SK-N-SH (cell line): ENCODE measurements around the gene HCCS. TPM values are rescaled to one million over a fixed set of nuclear protein-coding genes. Genes with fewer than 3 reads are reported as not detected.

ENCODE experiments used
- CTCF ChIA-PET: fragments of 300-600, 350-600 bp; formaldehyde crosslinking; extraction: SDS; loops from one replicate; lab custom pipeline; 2021; lab: Yijun Ruan, JAX
- POLR2A ChIA-PET: fragments of 350-600 bp; sonication (Branson Sonifier 250); formaldehyde crosslinking; extraction: SDS; loops from one replicate; lab custom pipeline; 2020; ENCODE audit warnings: antibody characterized with exemption, inconsistent platforms; lab: Yijun Ruan, JAX
- DNase-seq: peaks from one replicate; pipeline ENCODE4 v3.0.0; 2012
- H2AFZ ChIP-seq: fragments of 200-600 bp; sonication (generic); 2 replicates; pipeline ENCODE4 v1.8.1; 2016; ENCODE audit warnings: antibody characterized with exemption, mild to moderate bottlenecking, low read depth
- H3F3A ChIP-seq: fragments of 200-600 bp; sonication (generic); replicated peaks from 2 replicates; pipeline ENCODE3; 2016; ENCODE audit warnings: antibody characterized with exemption, mild to moderate bottlenecking; ENCODE audit not compliant: insufficient read depth
- H3K27ac ChIP-seq, 2 experiments: fragments of 200-500 bp in 1 of 2; fragments of 200-600 bp in 1 of 2; sonication (Bioruptor generic) in 1 of 2; sonication (generic), shearing (Covaris generic) in 1 of 2; 2 replicates each; pipeline versions ENCODE4 v1.5.1 to v1.6.1; 2014 to 2016; ENCODE audit warnings: low read depth in 2 of 2, inconsistent platforms in 1 of 2, low read length in 1 of 2, mild to moderate bottlenecking in 1 of 2, mixed read lengths in 1 of 2
- H3K27me3 ChIP-seq: fragments of 200-600 bp; sonication (generic), shearing (Covaris generic); 2 replicates; pipeline ENCODE4 v1.6.1; 2016; ENCODE audit warnings: mixed run types; ENCODE audit not compliant: insufficient read depth
- H3K36me3 ChIP-seq, 2 experiments: fragments of 200-500 bp in 1 of 2; fragments of 200-600 bp in 1 of 2; sonication (Bioruptor generic) in 1 of 2; sonication (generic) in 1 of 2; replicated peaks in 1 of 2; 2 replicates each; pipeline versions ENCODE3 to v1.5.1; 2014 to 2016; ENCODE audit warnings: low read length in 1 of 2, mild to moderate bottlenecking in 1 of 2; ENCODE audit not compliant: insufficient read depth in 2 of 2, control insufficient read depth in 1 of 2
- H3K4me1 ChIP-seq, 2 experiments: fragments of 200-500 bp in 1 of 2; fragments of 200-600 bp in 1 of 2; sonication (Bioruptor generic) in 1 of 2; sonication (generic), shearing (Covaris generic) in 1 of 2; 2 replicates each; pipeline versions ENCODE4 v1.5.1 to v1.6.1; 2014 to 2016; ENCODE audit warnings: low read depth in 1 of 2, low read length in 1 of 2, mixed run types in 1 of 2; ENCODE audit not compliant: insufficient read depth in 2 of 2, control insufficient read depth in 1 of 2
- H3K4me2 ChIP-seq: fragments of 200-600 bp; sonication (generic), shearing (Covaris generic); 2 replicates; pipeline ENCODE4 v1.6.1; 2017; ENCODE audit warnings: mixed run types
- H3K4me3 ChIP-seq, 2 experiments: fragments of 200-500 bp in 1 of 2; fragments of 200-600 bp in 1 of 2; sonication (Bioruptor generic) in 1 of 2; sonication (generic), shearing (Covaris generic) in 1 of 2; 2 replicates each; pipeline versions ENCODE4 v1.5.1 to v1.8.1; 2014 to 2016; ENCODE audit warnings: low read depth in 2 of 2, inconsistent platforms in 1 of 2, low read length in 1 of 2, mild to moderate bottlenecking in 1 of 2, mixed read lengths in 1 of 2, moderate library complexity in 1 of 2
- H3K79me2 ChIP-seq: fragments of 200-600 bp; sonication (generic); 2 replicates; pipeline ENCODE4 v1.8.1; 2017; ENCODE audit warnings: mild to moderate bottlenecking; ENCODE audit not compliant: insufficient read depth
- H3K9ac ChIP-seq: fragments of 200-600 bp; sonication (generic); 2 replicates; pipeline ENCODE4 v1.6.1; 2017; ENCODE audit warnings: mixed run types
- H3K9me2 ChIP-seq: fragments of 200-600 bp; sonication (generic); 2 replicates; pipeline ENCODE4 v1.6.1; 2017; ENCODE audit warnings: mixed run types
- H3K9me3 ChIP-seq: fragments of 200-600 bp; sonication (generic); 2 replicates; pipeline ENCODE4 v1.6.1; 2017; ENCODE audit warnings: mixed run types, mild to moderate bottlenecking, moderate library complexity
- H4K20me1 ChIP-seq: fragments of 200-600 bp; sonication (generic); 2 replicates; pipeline ENCODE4 v1.6.1; 2017; ENCODE audit warnings: mild to moderate bottlenecking, mixed run types; ENCODE audit not compliant: insufficient read depth
- CHD2 ChIP-seq: fragments of 150-350 bp; IDR thresholded peaks from 2 replicates; pipeline ENCODE4 v1.6.1; 2018; ENCODE audit warnings: low read length; ENCODE audit not compliant: partially characterized antibody
- FOXM1 ChIP-seq: IDR thresholded peaks from 2 replicates; pipeline ENCODE4 v1.4.0; 2012; ENCODE audit warnings: low read depth, mild to moderate bottlenecking
- JUND ChIP-seq: IDR thresholded peaks from 2 replicates; pipeline ENCODE4 v1.4.0; 2012
- NFIC ChIP-seq: IDR thresholded peaks from 2 replicates; pipeline ENCODE4 v1.4.0; 2012; ENCODE audit warnings: borderline replicate concordance
- RAD21 ChIP-seq: IDR thresholded peaks from 2 replicates; pipeline ENCODE4 v1.6.1; 2012; ENCODE audit warnings: mild to moderate bottlenecking, low read length
- RCOR1 ChIP-seq: fragments of 150-350 bp; IDR thresholded peaks from 2 replicates; pipeline ENCODE4 v1.6.1; 2017; ENCODE audit warnings: antibody characterized with exemption, low read length
- REST ChIP-seq: IDR thresholded peaks from 2 replicates; pipeline ENCODE4 v1.6.1; 2012; ENCODE audit warnings: mild to moderate bottlenecking, low read depth, low read length, moderate library complexity
- RXRA ChIP-seq: IDR thresholded peaks from 2 replicates; pipeline ENCODE4 v1.4.0; 2012; ENCODE audit warnings: low read depth, mild to moderate bottlenecking, borderline replicate concordance
- SMC3 ChIP-seq: IDR thresholded peaks from 2 replicates; pipeline ENCODE4 v1.6.1; 2012; ENCODE audit warnings: low read depth, low read length, improper control_type of control experiment
- TAF1 ChIP-seq: IDR thresholded peaks from 2 replicates; pipeline ENCODE4 v1.6.1; 2012; ENCODE audit warnings: low read depth, mild to moderate bottlenecking, low read length, moderate library complexity, borderline replicate concordance
- WGBS: methylation state at CpG from one replicate; pipeline ENCODE4 v1.1.6; 2017; ENCODE audit warnings: low lambda C conversion rate; 5-methylcytosine and 5-hydroxymethylcytosine counted together
- polyA plus RNA-seq, 3 experiments: library from polyadenylated mRNA; depleted of rRNA; stranded (reverse); fragments of >200 nt; gene quantifications; 2 replicates each; pipeline ENCODE4 v1.2.3, GENCODE V29; 2012
- TF ChIP-seq, protein P1 (sequence below): IDR thresholded peaks from 2 replicates; pipeline ENCODE4 v1.4.0; 2012; ENCODE audit warnings: low read depth, borderline replicate concordance
- TF ChIP-seq, protein P2 (sequence below): IDR thresholded peaks from 2 replicates; pipeline ENCODE4 v1.4.0; 2012; ENCODE audit warnings: low read depth, borderline replicate concordance
- TF ChIP-seq, protein P3 (sequence below): fragments of 150-350 bp; IDR thresholded peaks from 2 replicates; pipeline ENCODE4 v1.6.1; 2016; ENCODE audit warnings: mild to moderate bottlenecking, low read depth, low read length
- TF ChIP-seq, protein P4 (sequence below): fragments of 200-600 bp; sonication (generic); IDR thresholded peaks from 2 replicates; pipeline ENCODE4 v1.6.1; 2017; ENCODE audit warnings: antibody characterized with exemption, mild to moderate bottlenecking, moderate library complexity

Gene HCCS
- polyA plus RNA-seq, 1 of the 3 experiments (the other 2 are of a cell fraction): 33.7 TPM

- Histone ChIP-seq H3K79me2 (no peaks in the 10 kb centered on the region), H3K4me1 (peaks cover 0 to 3% of the 10 kb centered on the region in 2 experiments; a peak in 1 of 4 replicates), H2AFZ (no peak overlapping the region), H3K9me2 (no peaks in the 10 kb centered on the region), H3K27ac (no peak overlapping the region), H3K36me3 (no peaks in the 10 kb centered on the region), H3F3A (no peaks in the 10 kb centered on the region), H3K9me3 (no peaks in the 10 kb centered on the region), H3K9ac (no peak overlapping the region), H3K4me2 (no peak overlapping the region), H4K20me1 (no peaks in the 10 kb centered on the region), H3K4me3 (no peak overlapping the region), H3K27me3 (no peaks in the 10 kb centered on the region; the same call in 1 of the 2 replicates)
- ChIA-PET CTCF (interaction anchor here (0.6 to 6.6 kb wide), 6 partner anchors 12 to 950 kb away, joined by 3 to 80 read pairs (median 4); no protein-coding TSS in a partner anchor), POLR2A (no interaction called here)
- 45% methylated on average over 17 of the region's 56 CpGs for WGBS
- DNase-seq: peak; percentile 24
- TF ChIP-seq RXRA (no peak), REST (no peak)
Measured at GRCh38 chrX:11138498-11139390, 27.6 kb downstream of the HCCS start.

DNA sequence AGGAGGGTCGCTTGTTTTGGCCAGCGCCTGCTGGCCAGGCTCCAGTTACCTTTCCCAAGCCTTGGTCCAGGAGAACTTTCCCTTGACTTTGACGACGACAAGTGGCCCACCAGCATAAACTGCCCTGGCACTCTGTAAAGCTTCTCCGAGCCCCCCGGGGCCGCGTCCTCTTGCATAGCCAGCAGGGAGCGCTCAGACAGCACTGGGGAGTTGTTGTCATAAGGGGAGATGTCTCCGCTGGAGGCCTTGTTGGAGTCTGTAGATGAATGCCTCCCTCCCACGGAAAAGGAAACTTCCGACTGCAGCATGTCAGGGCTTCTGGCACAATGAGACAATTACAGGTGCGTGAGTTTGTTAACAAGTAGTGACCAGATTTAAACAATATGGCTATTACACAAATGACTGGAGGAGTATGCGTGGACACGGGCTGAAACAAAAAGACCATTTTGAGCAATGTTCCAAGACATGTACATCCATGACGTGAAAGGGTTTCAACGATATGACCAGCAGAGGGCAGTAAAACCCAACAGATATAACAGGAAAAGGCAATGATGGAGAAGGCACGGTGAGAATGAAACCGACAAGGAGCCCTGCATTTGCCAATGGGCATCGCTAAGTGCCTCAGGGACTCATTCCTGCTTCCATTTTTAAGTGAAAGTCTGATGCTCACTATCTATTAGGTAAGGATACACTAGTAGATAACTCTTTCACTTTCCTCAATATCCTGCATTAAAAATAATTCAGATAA is 33.0 kb downstream of the HCCS start:
- H2AFZ ChIP-seq: peak overlapping the region; percentile 32; the same call in 1 of the 2 replicates
- TF ChIP-seq TAF1 (no peak), RAD21 (peak; percentile 89), FOXM1 (no peak), NFIC (no peak), SMC3 (peak; percentile 81), CHD2 (no peak), JUND (no peak), RCOR1 (0 out of 2 replicates have a peak, but pooled peaks have one; percentile 6)
- TF ChIP-seq, protein P1, sequence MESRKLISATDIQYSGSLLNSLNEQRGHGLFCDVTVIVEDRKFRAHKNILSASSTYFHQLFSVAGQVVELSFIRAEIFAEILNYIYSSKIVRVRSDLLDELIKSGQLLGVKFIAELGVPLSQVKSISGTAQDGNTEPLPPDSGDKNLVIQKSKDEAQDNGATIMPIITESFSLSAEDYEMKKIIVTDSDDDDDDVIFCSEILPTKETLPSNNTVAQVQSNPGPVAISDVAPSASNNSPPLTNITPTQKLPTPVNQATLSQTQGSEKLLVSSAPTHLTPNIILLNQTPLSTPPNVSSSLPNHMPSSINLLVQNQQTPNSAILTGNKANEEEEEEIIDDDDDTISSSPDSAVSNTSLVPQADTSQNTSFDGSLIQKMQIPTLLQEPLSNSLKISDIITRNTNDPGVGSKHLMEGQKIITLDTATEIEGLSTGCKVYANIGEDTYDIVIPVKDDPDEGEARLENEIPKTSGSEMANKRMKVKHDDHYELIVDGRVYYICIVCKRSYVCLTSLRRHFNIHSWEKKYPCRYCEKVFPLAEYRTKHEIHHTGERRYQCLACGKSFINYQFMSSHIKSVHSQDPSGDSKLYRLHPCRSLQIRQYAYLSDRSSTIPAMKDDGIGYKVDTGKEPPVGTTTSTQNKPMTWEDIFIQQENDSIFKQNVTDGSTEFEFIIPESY: no peak
- TF ChIP-seq, protein P2, sequence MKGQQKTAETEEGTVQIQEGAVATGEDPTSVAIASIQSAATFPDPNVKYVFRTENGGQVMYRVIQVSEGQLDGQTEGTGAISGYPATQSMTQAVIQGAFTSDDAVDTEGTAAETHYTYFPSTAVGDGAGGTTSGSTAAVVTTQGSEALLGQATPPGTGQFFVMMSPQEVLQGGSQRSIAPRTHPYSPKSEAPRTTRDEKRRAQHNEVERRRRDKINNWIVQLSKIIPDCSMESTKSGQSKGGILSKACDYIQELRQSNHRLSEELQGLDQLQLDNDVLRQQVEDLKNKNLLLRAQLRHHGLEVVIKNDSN: no peak
- TF ChIP-seq, protein P3, sequence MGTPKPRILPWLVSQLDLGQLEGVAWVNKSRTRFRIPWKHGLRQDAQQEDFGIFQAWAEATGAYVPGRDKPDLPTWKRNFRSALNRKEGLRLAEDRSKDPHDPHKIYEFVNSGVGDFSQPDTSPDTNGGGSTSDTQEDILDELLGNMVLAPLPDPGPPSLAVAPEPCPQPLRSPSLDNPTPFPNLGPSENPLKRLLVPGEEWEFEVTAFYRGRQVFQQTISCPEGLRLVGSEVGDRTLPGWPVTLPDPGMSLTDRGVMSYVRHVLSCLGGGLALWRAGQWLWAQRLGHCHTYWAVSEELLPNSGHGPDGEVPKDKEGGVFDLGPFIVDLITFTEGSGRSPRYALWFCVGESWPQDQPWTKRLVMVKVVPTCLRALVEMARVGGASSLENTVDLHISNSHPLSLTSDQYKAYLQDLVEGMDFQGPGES: no peak
- TF ChIP-seq, protein P4, sequence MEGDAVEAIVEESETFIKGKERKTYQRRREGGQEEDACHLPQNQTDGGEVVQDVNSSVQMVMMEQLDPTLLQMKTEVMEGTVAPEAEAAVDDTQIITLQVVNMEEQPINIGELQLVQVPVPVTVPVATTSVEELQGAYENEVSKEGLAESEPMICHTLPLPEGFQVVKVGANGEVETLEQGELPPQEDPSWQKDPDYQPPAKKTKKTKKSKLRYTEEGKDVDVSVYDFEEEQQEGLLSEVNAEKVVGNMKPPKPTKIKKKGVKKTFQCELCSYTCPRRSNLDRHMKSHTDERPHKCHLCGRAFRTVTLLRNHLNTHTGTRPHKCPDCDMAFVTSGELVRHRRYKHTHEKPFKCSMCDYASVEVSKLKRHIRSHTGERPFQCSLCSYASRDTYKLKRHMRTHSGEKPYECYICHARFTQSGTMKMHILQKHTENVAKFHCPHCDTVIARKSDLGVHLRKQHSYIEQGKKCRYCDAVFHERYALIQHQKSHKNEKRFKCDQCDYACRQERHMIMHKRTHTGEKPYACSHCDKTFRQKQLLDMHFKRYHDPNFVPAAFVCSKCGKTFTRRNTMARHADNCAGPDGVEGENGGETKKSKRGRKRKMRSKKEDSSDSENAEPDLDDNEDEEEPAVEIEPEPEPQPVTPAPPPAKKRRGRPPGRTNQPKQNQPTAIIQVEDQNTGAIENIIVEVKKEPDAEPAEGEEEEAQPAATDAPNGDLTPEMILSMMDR: peak; percentile 81

More for the DNA sequence above, 33.0 kb downstream of the HCCS start:
- Histone ChIP-seq H3K4me2 (no peak overlapping the region), H3K9me2 (no peaks in the 10 kb centered on the region), H3K27ac (no peak overlapping the region), H3K27me3 (no peaks in the 10 kb centered on the region; the same call in 1 of the 2 replicates), H4K20me1 (no peaks in the 10 kb centered on the region), H3K36me3 (no peaks in the 10 kb centered on the region), H3K79me2 (no peaks in the 10 kb centered on the region), H3K4me1 (no peaks in the 10 kb centered on the region; a peak in 1 of 4 replicates), H3F3A (no peaks in the 10 kb centered on the region), H3K9ac (no peak overlapping the region), H3K9me3 (no peaks in the 10 kb centered on the region), H3K4me3 (peak overlapping the region in 1 of 2 experiments; percentile 44; a peak in 1 of 4 replicates)
- ChIA-PET POLR2A (no interaction called here), CTCF (interaction anchor here (0.7 to 2.1 kb wide), 9 partner anchors 11 to 977 kb away, joined by 3 to 9 read pairs (median 3); no protein-coding TSS in a partner anchor)
- 33% methylated on average over 13 of the region's 20 CpGs for WGBS
- peak; percentile 71 for DNase-seq
